GM08714 (cell line): ENCODE results near the gene BBLN.

Source experiments
- H3K4me3 ChIP-seq: fragments of 200-500 bp; sonication (Bioruptor generic); 2 replicates; pipeline ENCODE4 v1.5.1; 2014; ENCODE audit warnings: mild to moderate bottlenecking, low read length, inconsistent platforms
- ZNF274 ChIP-seq: IDR thresholded peaks from 2 replicates; pipeline ENCODE4 v1.6.1; 2012; ENCODE audit warnings: mild to moderate bottlenecking, low read depth, low read length

The BBLN gene

GRCh38 chr9:128136816-128137793 is 23.0 kb upstream of the BBLN start:
- TF ChIP-seq ZNF274: no peak
- H3K4me3 ChIP-seq: no peak overlapping the region

- no peak for TF ChIP-seq ZNF274
- no peak overlapping the region for H3K4me3 ChIP-seq
Observed at GRCh38 chr9:128138001-128138400, 22.1 kb upstream of the BBLN start.

GRCh38 chr9:128139621-128140020 is 20.4 kb upstream of the BBLN start:
- no peak for TF ChIP-seq ZNF274
- H3K4me3 ChIP-seq: no peak overlapping the region

- H3K4me3 ChIP-seq: no peak overlapping the region
- TF ChIP-seq ZNF274: no peak
Observed at GRCh38 chr9:128141604-128142003, 18.5 kb upstream of the BBLN start.

- no peak overlapping the region for H3K4me3 ChIP-seq
- no peak for TF ChIP-seq ZNF274
Observed at GRCh38 chr9:128142061-128142460, 18.0 kb upstream of the BBLN start.

- no peak for TF ChIP-seq ZNF274
- H3K4me3 ChIP-seq: no peak overlapping the region
Observed at GRCh38 chr9:128142596-128142995, 17.5 kb upstream of the BBLN start.

- H3K4me3 ChIP-seq: no peak overlapping the region
- no peak for TF ChIP-seq ZNF274
Observed at GRCh38 chr9:128143525-128144238, 16.4 kb upstream of the BBLN start.

GRCh38 chr9:128144239-128145181 is 15.6 kb upstream of the BBLN start:
- no peak for TF ChIP-seq ZNF274
- no peak overlapping the region for H3K4me3 ChIP-seq

GRCh38 chr9:128145536-128145935 is 14.5 kb upstream of the BBLN start:
- no peak overlapping the region for H3K4me3 ChIP-seq

GRCh38 chr9:128145951-128146351 is 14.1 kb upstream of the BBLN start:
- no peak overlapping the region for H3K4me3 ChIP-seq
- TF ChIP-seq ZNF274: no peak

More at GRCh38 chr9:128145536-128145935, 14.5 kb upstream of the BBLN start:
- TF ChIP-seq ZNF274: no peak

- TF ChIP-seq ZNF274: no peak
Observed at GRCh38 chr9:128146591-128147120, 13.4 kb upstream of the BBLN start.

GRCh38 chr9:128148509-128149000 is 11.5 kb upstream of the BBLN start:
- no peak for TF ChIP-seq ZNF274
- no peak overlapping the region for H3K4me3 ChIP-seq

More at GRCh38 chr9:128146591-128147120, 13.4 kb upstream of the BBLN start:
- no peak overlapping the region for H3K4me3 ChIP-seq

GRCh38 chr9:128149001-128149701 is 10.9 kb upstream of the BBLN start, which contains the start of gene LCN2:
TSS of gene LCN2 (plus strand) at chr9:128149453. CDS start at chr9:128149526, 73 bp downstream.
- no peak for TF ChIP-seq ZNF274

More at GRCh38 chr9:128149001-128149701, 10.9 kb upstream of the BBLN start, which contains the start of gene LCN2:
- no peak within 1 kb of the TSS for H3K4me3 ChIP-seq
